HL-60 (cell line): ENCODE measurements around the gene ANGPTL8.

Experiments used
- DNase-seq, 2 experiments: peaks; one replicate each; pipeline ENCODE4 v3.0.0-alpha.2; 2010 to 2020; ENCODE audit warnings: low read depth in 1 of 2, low spot score in 1 of 2
- H3K27ac ChIP-seq: fragments of 250-450 bp; sonication (Bioruptor Pico); replicated peaks from 2 replicates; pipeline ENCODE4 v1.5.1; 2020; ENCODE audit warnings: mild to moderate bottlenecking, moderate library complexity
- H3K27me3 ChIP-seq: fragments of 250-450 bp; sonication (Bioruptor Pico); 2 replicates; pipeline ENCODE4 v1.5.1; 2021; ENCODE audit warnings: mild to moderate bottlenecking, moderate library complexity; ENCODE audit not compliant: insufficient read depth, poor library complexity, severe bottlenecking
- H3K4me3 ChIP-seq: replicated peaks from 2 replicates; pipeline ENCODE4 v1.5.1; 2011; ENCODE audit warnings: mild to moderate bottlenecking, control low read depth, low read length; ENCODE audit not compliant: insufficient read depth
- CTCF ChIP-seq: IDR thresholded peaks from one replicate; pipeline ENCODE4 v1.5.1; 2011; ENCODE audit warnings: low read length, control low read depth, inconsistent platforms; ENCODE audit not compliant: insufficient read depth
- GABPA ChIP-seq: IDR thresholded peaks from 2 replicates; pipeline ENCODE4 v1.6.1; 2012; ENCODE audit warnings: low read depth
- POLR2AphosphoS5 ChIP-seq: IDR thresholded peaks from 2 replicates; pipeline ENCODE4 v1.6.1; 2012; ENCODE audit warnings: low read depth
- REST ChIP-seq: IDR thresholded peaks from 2 replicates; pipeline ENCODE4 v1.6.1; 2012; ENCODE audit warnings: low read depth; ENCODE audit not compliant: insufficient replicate concordance
- SPI1 ChIP-seq: IDR thresholded peaks from 2 replicates; pipeline ENCODE4 v1.6.1; 2012; ENCODE audit warnings: low read depth, mild to moderate bottlenecking, borderline replicate concordance

The ANGPTL8 gene

GRCh38 chr19:11198175-11198534, 41.3 kb upstream of the ANGPTL8 start:
- peaks cover 7% of the 10 kb centered on the region for H3K27me3 ChIP-seq
- H3K4me3 ChIP-seq = peak overlapping the region; percentile 71
- no peak overlapping the region for H3K27ac ChIP-seq
- no peak for DNase-seq
- TF ChIP-seq REST (no peak), SPI1 (no peak), POLR2AphosphoS5 (no peak), CTCF (no peak), GABPA (no peak)

- Histone ChIP-seq H3K4me3 (no peak overlapping the region), H3K27ac (no peak overlapping the region), H3K27me3 (peaks cover 7% of the 10 kb centered on the region)
- TF ChIP-seq GABPA (no peak), SPI1 (no peak), CTCF (no peak), POLR2AphosphoS5 (no peak), REST (no peak)
- DNase-seq = no peak
Measured at GRCh38 chr19:11198769-11199424, 40.5 kb upstream of the ANGPTL8 start.

GRCh38 chr19:11199517-11199916, 39.9 kb upstream of the ANGPTL8 start:
- Histone ChIP-seq H3K4me3 (no peak overlapping the region), H3K27ac (no peak overlapping the region), H3K27me3 (peaks cover 7% of the 10 kb centered on the region)
- TF ChIP-seq CTCF (no peak), REST (no peak), POLR2AphosphoS5 (no peak), SPI1 (no peak), GABPA (no peak)
- no peak for DNase-seq
